ENCODE data around the gene GPD1.

DNA sequence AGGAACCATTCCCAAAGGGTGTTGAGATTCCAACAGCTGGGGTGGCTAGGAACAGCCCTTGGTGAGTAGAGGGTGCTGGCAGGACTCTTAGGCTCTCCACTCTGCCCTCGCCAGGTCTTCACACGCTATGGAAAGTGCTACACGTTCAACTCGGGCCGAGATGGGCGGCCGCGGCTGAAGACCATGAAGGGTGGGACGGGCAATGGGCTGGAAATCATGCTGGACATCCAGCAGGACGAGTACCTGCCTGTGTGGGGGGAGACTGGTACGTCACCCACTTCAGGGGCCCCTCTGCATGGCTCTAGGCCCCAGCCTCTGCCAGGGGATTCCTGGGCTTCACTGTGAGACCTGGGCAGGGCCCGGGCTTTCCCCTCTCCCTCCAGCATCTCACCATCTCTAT, 26.7 kb upstream of the GPD1 start:
- no peak for TF ChIP-seq EP300 (IDR thresholded peaks at IDR 0.05; ENCODE audit: borderline replicate concordance)
- no peak for TF ChIP-seq MAX (IDR thresholded peaks at IDR 0.05)
- no peak for TF ChIP-seq RAD21 (IDR thresholded peaks at IDR 0.05; ENCODE audit: low read depth)
- no peak for TF ChIP-seq CEBPB (IDR thresholded peaks at IDR 0.05)
- TF ChIP-seq CREB1 (IDR thresholded peaks at IDR 0.05; ENCODE audit: low read depth): no peak
- TF ChIP-seq FOXM1 (IDR thresholded peaks at IDR 0.05; ENCODE audit: borderline replicate concordance, low read depth): no peak
- no peak for TF ChIP-seq TAF1 (IDR thresholded peaks at IDR 0.05; ENCODE audit: low read depth)
